CD14-positive monocyte (primary cell): Measurements from ENCODE around the gene NDUFS6. TPM values are rescaled to one million over a fixed set of nuclear protein-coding genes. Genes with fewer than 3 reads are reported as not detected.

Experiments used
- DNase-seq, 3 donors: peaks; one replicate each; pipeline ENCODE4 v3.0.0-alpha.2; 2011 to 2022
- H2AFZ ChIP-seq: 2 replicates; pipeline ENCODE4 v1.6.0; 2012; ENCODE audit warnings: mild to moderate bottlenecking, low read depth, low read length, inconsistent platforms; ENCODE audit not compliant: insufficient read depth, poor library complexity, severe bottlenecking
- H3K27ac ChIP-seq, 2 donors: 1 replicate in 1 of 2; 2 replicates in 1 of 2; pipeline ENCODE4 v1.5.1; 2012 to 2013; ENCODE audit warnings: low read length in 2 of 2, control low read depth in 1 of 2, inconsistent platforms in 1 of 2, low read depth in 1 of 2, mild to moderate bottlenecking in 1 of 2
- H3K27me3 ChIP-seq, 2 donors: one replicate each; pipeline versions ENCODE4 v1.6.0 to v1.6.1; 2011 to 2013; ENCODE audit warnings: low read length in 2 of 2; ENCODE audit not compliant: control insufficient read depth in 2 of 2, insufficient read depth in 2 of 2
- H3K36me3 ChIP-seq, 2 donors: replicated peaks in 1 of 2; 1 replicate in 1 of 2; 2 replicates in 1 of 2; pipeline versions ENCODE4 v1.5.1 to v1.6.1; 2012 to 2013; ENCODE audit warnings: low read length in 2 of 2, control low read depth in 1 of 2, inconsistent platforms in 1 of 2, mild to moderate bottlenecking in 1 of 2; ENCODE audit not compliant: insufficient read depth in 2 of 2, control insufficient read depth in 1 of 2
- H3K4me1 ChIP-seq, 2 donors: 1 replicate in 1 of 2; 2 replicates in 1 of 2; pipeline versions ENCODE4 v1.5.1 to v1.6.1; 2012 to 2013; ENCODE audit warnings: low read length in 2 of 2, control low read depth in 1 of 2, inconsistent platforms in 1 of 2, mild to moderate bottlenecking in 1 of 2, moderate library complexity in 1 of 2; ENCODE audit not compliant: insufficient read depth in 2 of 2, control insufficient read depth in 1 of 2
- H3K4me2 ChIP-seq: replicated peaks from 2 replicates; pipeline ENCODE3; 2012; ENCODE audit warnings: low read length, moderate library complexity, mild to moderate bottlenecking; ENCODE audit not compliant: poor library complexity, severe bottlenecking; ENCODE audit errors: extremely low read depth
- H3K4me3 ChIP-seq, 3 experiments: fragments of 200-600 bp in 1 of 3; sonication (generic) in 1 of 3; replicated peaks in 1 of 3; 1 replicate in 2 of 3; 2 replicates in 1 of 3; pipeline ENCODE4 v1.5.1; 2011 to 2013; ENCODE audit warnings: low read length in 3 of 3, mild to moderate bottlenecking in 3 of 3, control low read depth in 2 of 3, low read depth in 2 of 3, inconsistent platforms in 1 of 3, moderate library complexity in 1 of 3
- H3K79me2 ChIP-seq: 2 replicates; pipeline ENCODE4 v1.6.0; 2012; ENCODE audit warnings: mild to moderate bottlenecking, control low read depth, inconsistent platforms, low read length, moderate library complexity; ENCODE audit not compliant: insufficient read depth
- H3K9ac ChIP-seq: 2 replicates; pipeline ENCODE4 v1.6.0; 2017; ENCODE audit warnings: low read length, mild to moderate bottlenecking; ENCODE audit not compliant: insufficient read depth, poor library complexity, severe bottlenecking
- H3K9me3 ChIP-seq, 2 donors: replicated peaks in 1 of 2; 1 replicate in 1 of 2; 2 replicates in 1 of 2; pipeline versions ENCODE4 v1.5.1 to v1.6.1; 2012 to 2013; ENCODE audit warnings: low read length in 2 of 2, control low read depth in 1 of 2; ENCODE audit not compliant: control insufficient read depth in 1 of 2, insufficient read depth in 1 of 2
- H4K20me1 ChIP-seq: 2 replicates; pipeline ENCODE4 v1.6.0; 2012; ENCODE audit warnings: mild to moderate bottlenecking, low read length, control low read depth, moderate library complexity; ENCODE audit not compliant: insufficient read depth
- H3K27ac Mint-ChIP-seq, 7 donors: one replicate each; pipeline ENCODE4 v1.8.0; 2020; ENCODE audit warnings: mild to moderate bottlenecking in 7 of 7, mixed read lengths in 7 of 7, moderate library complexity in 6 of 7, inconsistent platforms in 2 of 7
- H3K27me3 Mint-ChIP-seq, 3 donors: one replicate each; pipeline ENCODE4 v1.8.0; 2021 to 2022; ENCODE audit warnings: low read depth in 3 of 3, mild to moderate bottlenecking in 3 of 3, mixed read lengths in 3 of 3, moderate library complexity in 3 of 3, inconsistent platforms in 1 of 3
- H3K36me3 Mint-ChIP-seq, 2 donors: one replicate each; pipeline ENCODE4 v1.8.0; 2020; ENCODE audit warnings: mixed read lengths in 2 of 2, inconsistent platforms in 1 of 2, mild to moderate bottlenecking in 1 of 2
- H3K4me1 Mint-ChIP-seq: one replicate; pipeline ENCODE4 v1.8.0; 2020; ENCODE audit warnings: mild to moderate bottlenecking, mixed read lengths
- H3K4me3 Mint-ChIP-seq, 2 donors: one replicate each; pipeline ENCODE4 v1.8.0; 2020; ENCODE audit warnings: mild to moderate bottlenecking in 2 of 2, mixed read lengths in 2 of 2, moderate library complexity in 1 of 2
- H3K9me3 Mint-ChIP-seq, 7 donors: one replicate each; pipeline ENCODE4 v1.8.0; 2020 to 2022; ENCODE audit warnings: mixed read lengths in 7 of 7, mild to moderate bottlenecking in 6 of 7, moderate library complexity in 6 of 7, inconsistent platforms in 2 of 7
- WGBS: methylation state at CpG from one replicate; pipeline ENCODE4 v1.1.5; 2013; ENCODE audit warnings: missing lambda C conversion rate; ENCODE audit not compliant: insufficient coverage; 5-methylcytosine and 5-hydroxymethylcytosine counted together
- intact Hi-C, 2 donors: fragments of 100-400 bp; cut with micrococcal nuclease; formaldehyde crosslinking; loops; one replicate each; pipeline versions ENCODE4 v1.15.0 to v1.15.1; 2023
- polyA plus RNA-seq, 3 donors: library from polyadenylated mRNA; depleted of rRNA in 1 of 3; unstranded in 2 of 3; stranded (reverse) in 1 of 3; fragments of 300-500 nt in 2 of 3; fragments of >200 nt in 1 of 3; fragmentation: Illumina TruSeq in 2 of 3; gene quantifications; 1 replicate in 2 of 3; 2 replicates in 1 of 3; pipeline ENCODE4 v1.2.3, GENCODE V29; 2012 to 2021
- TF ChIP-seq, protein P1 (sequence below): fragments of 200-600 bp; IDR thresholded peaks from one replicate; pipeline ENCODE4 v1.8.0; 2022; ENCODE audit warnings: antibody characterized with exemption, mild to moderate bottlenecking

Gene NDUFS6
- polyA plus RNA-seq, 3 donors, result 20.5 to 62.3 (median 62.2) TPM

DNA sequence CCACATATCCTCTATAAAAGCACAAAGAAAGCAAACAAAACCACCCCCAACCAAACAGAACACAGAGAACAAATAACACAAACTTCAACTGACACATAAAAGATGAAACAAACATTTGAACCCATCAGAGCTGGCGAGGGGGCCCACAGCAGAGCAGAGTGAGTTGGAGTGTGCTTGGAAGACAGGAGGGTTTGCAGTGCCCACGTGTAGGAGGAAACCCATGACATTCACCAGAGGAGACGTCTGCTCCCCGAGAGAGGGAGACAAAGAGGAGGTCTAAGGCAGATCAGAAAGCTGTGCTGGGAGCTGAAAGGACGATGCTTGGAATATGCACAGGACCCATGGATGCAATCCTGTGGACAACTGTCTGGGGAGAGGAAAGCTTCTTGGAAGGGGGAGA is 28.6 kb upstream of the NDUFS6 start:
- no peaks in the 10 kb centered on the region for H3K36me3 Mint-ChIP-seq
- no peaks in the 10 kb centered on the region for H3K79me2 ChIP-seq
- peaks cover 11 to 17% (median 15%) of the 10 kb centered on the region in 3 donors for H3K27me3 Mint-ChIP-seq
- no peak overlapping the region for H3K4me3 ChIP-seq
- DNase-seq, result no peak
- H3K9ac ChIP-seq, result no peak overlapping the region
- no peaks in the 10 kb centered on the region for H4K20me1 ChIP-seq
- no peak overlapping the region for H3K27ac ChIP-seq
- intact Hi-C loops, result no loop called here
- H3K9me3 ChIP-seq, result no peaks in the 10 kb centered on the region
- no peak overlapping the region for H3K4me3 Mint-ChIP-seq
- WGBS, result 18% methylated on average over 4 of the region's 5 CpGs
- no peaks in the 10 kb centered on the region for H3K36me3 ChIP-seq
- H3K9me3 Mint-ChIP-seq, result peaks cover 0 to 3% (median 0%) of the 10 kb centered on the region in 7 donors
- H3K4me1 ChIP-seq, result no peaks in the 10 kb centered on the region
- no peak overlapping the region for H3K27ac Mint-ChIP-seq
- H3K4me2 ChIP-seq, result no peak overlapping the region
- TF ChIP-seq, protein P1, sequence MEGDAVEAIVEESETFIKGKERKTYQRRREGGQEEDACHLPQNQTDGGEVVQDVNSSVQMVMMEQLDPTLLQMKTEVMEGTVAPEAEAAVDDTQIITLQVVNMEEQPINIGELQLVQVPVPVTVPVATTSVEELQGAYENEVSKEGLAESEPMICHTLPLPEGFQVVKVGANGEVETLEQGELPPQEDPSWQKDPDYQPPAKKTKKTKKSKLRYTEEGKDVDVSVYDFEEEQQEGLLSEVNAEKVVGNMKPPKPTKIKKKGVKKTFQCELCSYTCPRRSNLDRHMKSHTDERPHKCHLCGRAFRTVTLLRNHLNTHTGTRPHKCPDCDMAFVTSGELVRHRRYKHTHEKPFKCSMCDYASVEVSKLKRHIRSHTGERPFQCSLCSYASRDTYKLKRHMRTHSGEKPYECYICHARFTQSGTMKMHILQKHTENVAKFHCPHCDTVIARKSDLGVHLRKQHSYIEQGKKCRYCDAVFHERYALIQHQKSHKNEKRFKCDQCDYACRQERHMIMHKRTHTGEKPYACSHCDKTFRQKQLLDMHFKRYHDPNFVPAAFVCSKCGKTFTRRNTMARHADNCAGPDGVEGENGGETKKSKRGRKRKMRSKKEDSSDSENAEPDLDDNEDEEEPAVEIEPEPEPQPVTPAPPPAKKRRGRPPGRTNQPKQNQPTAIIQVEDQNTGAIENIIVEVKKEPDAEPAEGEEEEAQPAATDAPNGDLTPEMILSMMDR, result no peak
- no peaks in the 10 kb centered on the region for H3K4me1 Mint-ChIP-seq
- no peaks in the 10 kb centered on the region for H3K27me3 ChIP-seq
- H2AFZ ChIP-seq, result no peak overlapping the region

DNA sequence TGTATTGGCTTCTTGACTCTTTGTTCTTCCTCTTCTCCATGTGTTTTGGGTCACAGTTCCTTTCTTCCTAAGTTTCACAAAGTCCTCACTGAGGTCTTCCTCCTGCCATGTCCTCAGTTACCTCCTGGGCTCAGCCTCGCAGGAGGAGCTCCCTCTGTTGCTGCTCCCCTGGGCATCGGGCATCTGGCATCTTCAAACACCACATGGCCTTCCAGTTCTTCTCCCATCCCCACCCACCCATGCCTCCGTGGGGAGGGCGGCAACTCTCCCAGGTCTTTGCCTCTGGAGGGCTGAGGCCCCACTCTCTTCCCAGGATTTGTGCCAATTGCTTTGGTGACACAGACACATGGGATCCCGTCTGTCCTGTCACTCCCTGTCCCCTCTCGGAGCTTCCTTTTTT is 24.4 kb upstream of the NDUFS6 start:
- H3K4me3 Mint-ChIP-seq, result no peak overlapping the region
- 92% methylated on average over 5 of the region's 6 CpGs for WGBS
- Histone ChIP-seq H3K27me3 (no peaks in the 10 kb centered on the region), H3K27ac (no peak overlapping the region), H3K79me2 (no peaks in the 10 kb centered on the region), H3K9ac (no peak overlapping the region), H4K20me1 (no peaks in the 10 kb centered on the region), H3K4me1 (no peaks in the 10 kb centered on the region), H3K4me3 (no peak overlapping the region), H3K36me3 (no peaks in the 10 kb centered on the region), H3K4me2 (no peak overlapping the region), H2AFZ (no peak overlapping the region), H3K9me3 (no peaks in the 10 kb centered on the region)
- H3K27ac Mint-ChIP-seq, result no peak overlapping the region
- no peaks in the 10 kb centered on the region for H3K36me3 Mint-ChIP-seq
- peaks cover 12 to 15% (median 12%) of the 10 kb centered on the region in 3 donors for H3K27me3 Mint-ChIP-seq
- H3K9me3 Mint-ChIP-seq, result peaks cover 0 to 3% (median 0%) of the 10 kb centered on the region in 7 donors
- H3K4me1 Mint-ChIP-seq, result no peaks in the 10 kb centered on the region
- intact Hi-C loops, result no loop called here
- no peak for DNase-seq
- TF ChIP-seq, protein P1, result no peak
